ENCODE measurements around the gene NDN. TPM values are rescaled to one million over a fixed set of nuclear protein-coding genes. Genes with fewer than 3 reads are reported as not detected.
A peak's percentile ranks its signal among the peaks of the same experiment; 100 is the strongest.

NDN gene
- polyA plus RNA-seq, 1 donor from 2014 or later, result 517 TPM

GRCh38 chr15:23663232-23663631, 23.9 kb downstream of the NDN start:
- Histone ChIP-seq H3K27ac (ENCODE audit: low read length) (no peak overlapping the region), H2AFZ (ENCODE audit: low read depth, low read length) (no peak overlapping the region), H3K27me3 (ENCODE audit: insufficient read depth, low read depth, low read length) (no peaks in the 10 kb centered on the region), H3K4me3 (ENCODE audit: low read length) (no peak overlapping the region), H3K9ac (ENCODE audit: low read length) (no peak overlapping the region), H4K20me1 (ENCODE audit: insufficient read depth) (no peaks in the 10 kb centered on the region), H3K36me3 (ENCODE audit: insufficient read depth, low read length) (no peaks in the 10 kb centered on the region), H3K4me2 (ENCODE audit: low read length) (no peak overlapping the region), H3K9me2 (ENCODE audit: insufficient read depth, low read length) (no peaks in the 10 kb centered on the region), H3F3A (ENCODE audit: insufficient read depth, low read length, poor library complexity, severe bottlenecking) (no peaks in the 10 kb centered on the region), H3K79me2 (replicated peaks; ENCODE audit: insufficient read depth, low read length) (no peaks in the 10 kb centered on the region), H3K9me3 (ENCODE audit: low read length) (no peaks in the 10 kb centered on the region)
- no peak for TF ChIP-seq CTCF (IDR thresholded peaks at IDR 0.05; ENCODE audit: poor library complexity, severe bottlenecking)
- TF ChIP-seq EP300 (conservative IDR thresholded peaks at IDR 0.05; ENCODE audit: poor library complexity, severe bottlenecking), result no peak
- no peak for TF ChIP-seq EZH2 (IDR thresholded peaks at IDR 0.05; ENCODE audit: borderline replicate concordance, insufficient read depth, low read length, poor library complexity, severe bottlenecking)
- TF ChIP-seq RAD21 (conservative IDR thresholded peaks at IDR 0.05), result no peak
- no peak for TF ChIP-seq TAF1 (IDR thresholded peaks at IDR 0.05; ENCODE audit: low read depth)
- TF ChIP-seq SMC3 (conservative IDR thresholded peaks at IDR 0.05; ENCODE audit: poor library complexity), result no peak
- no peak for TF ChIP-seq REST (IDR thresholded peaks at IDR 0.05; ENCODE audit: borderline replicate concordance)
- no peak for TF ChIP-seq POLR2AphosphoS5 (IDR thresholded peaks at IDR 0.05)
- no peak for TF ChIP-seq MXI1 (conservative IDR thresholded peaks at IDR 0.05; ENCODE audit: poor library complexity, severe bottlenecking)

- Histone ChIP-seq H3K79me2 (replicated peaks; ENCODE audit: insufficient read depth, low read length) (peaks cover 11% of the 10 kb centered on the region), H4K20me1 (ENCODE audit: insufficient read depth) (no peaks in the 10 kb centered on the region), H3K4me3 (ENCODE audit: low read length) (peak overlapping the region; percentile 83), H3K9ac (ENCODE audit: low read length) (peak overlapping the region; percentile 89), H2AFZ (ENCODE audit: low read depth, low read length) (no peak overlapping the region), H3K36me3 (ENCODE audit: insufficient read depth, low read length) (no peaks in the 10 kb centered on the region), H3F3A (ENCODE audit: insufficient read depth, low read length, poor library complexity, severe bottlenecking) (no peaks in the 10 kb centered on the region), H3K9me3 (ENCODE audit: low read length) (no peaks in the 10 kb centered on the region), H3K27ac (ENCODE audit: low read length) (peak overlapping the region; percentile 82), H3K4me2 (ENCODE audit: low read length) (peak overlapping the region; percentile 74), H3K27me3 (ENCODE audit: insufficient read depth, low read depth, low read length) (no peaks in the 10 kb centered on the region), H3K9me2 (ENCODE audit: insufficient read depth, low read length) (no peaks in the 10 kb centered on the region)
- TF ChIP-seq EP300 (conservative IDR thresholded peaks at IDR 0.05; ENCODE audit: poor library complexity, severe bottlenecking) (no peak), EZH2 (IDR thresholded peaks at IDR 0.05; ENCODE audit: borderline replicate concordance, insufficient read depth, low read length, poor library complexity, severe bottlenecking) (no peak), CTCF (IDR thresholded peaks at IDR 0.05; ENCODE audit: poor library complexity, severe bottlenecking) (peak; percentile 73), SMC3 (conservative IDR thresholded peaks at IDR 0.05; ENCODE audit: poor library complexity) (peak; percentile 87), MXI1 (conservative IDR thresholded peaks at IDR 0.05; ENCODE audit: poor library complexity, severe bottlenecking) (no peak), REST (IDR thresholded peaks at IDR 0.05; ENCODE audit: borderline replicate concordance) (no peak), TAF1 (IDR thresholded peaks at IDR 0.05; ENCODE audit: low read depth) (no peak), POLR2AphosphoS5 (IDR thresholded peaks at IDR 0.05) (no peak), RAD21 (conservative IDR thresholded peaks at IDR 0.05) (peak; percentile 78)
These were observed 38.1 kb downstream of the NDN start for GRCh38 chr15:23648920-23649515.
